ENCODE measurements around the gene ARHGDIB.

GRCh38 chr12:14959126-14959440, 2.3 kb downstream of the ARHGDIB start:
- TF ChIP-seq POLR2A (IDR thresholded peaks at IDR 0.05) (no peak), CTCF (IDR thresholded peaks at IDR 0.05) (no peak), EP300 (IDR thresholded peaks at IDR 0.05) (no peak)

Data from stomach (tissue), 4 donors.